Measurements from ENCODE around the gene KLHL1.

KLHL1 gene

GRCh38 chr13:70014337-70014736, 93.9 kb downstream of the KLHL1 start:
- no peak for DNase-seq

- no peak for DNase-seq
Observed at GRCh38 chr13:69999875-70000274, 108.4 kb downstream of the KLHL1 start.

- no peak for DNase-seq
Observed at GRCh38 chr13:69997061-69997460, 111.2 kb downstream of the KLHL1 start.

GRCh38 chr13:69980799-69981198, 127.5 kb downstream of the KLHL1 start:
- no peak for DNase-seq

- no peak for DNase-seq
Observed at GRCh38 chr13:69975496-69975895, 132.8 kb downstream of the KLHL1 start.

GRCh38 chr13:69970520-69970919, 137.7 kb downstream of the KLHL1 start:
- DNase-seq = no peak

- DNase-seq = no peak
Observed at GRCh38 chr13:69959046-69959445, 149.2 kb downstream of the KLHL1 start.

GRCh38 chr13:69956839-69957238, 151.4 kb downstream of the KLHL1 start:
- DNase-seq = no peak

GRCh38 chr13:69956349-69956748, 151.9 kb downstream of the KLHL1 start:
- no peak for DNase-seq

- no peak for DNase-seq
Observed at GRCh38 chr13:69955271-69955670, 153.0 kb downstream of the KLHL1 start.

GRCh38 chr13:69951412-69951811, 156.8 kb downstream of the KLHL1 start:
- DNase-seq = no peak

GRCh38 chr13:69950160-69950559, 158.1 kb downstream of the KLHL1 start:
- DNase-seq = no peak

- DNase-seq = no peak
Observed at GRCh38 chr13:69948016-69948415, 160.2 kb downstream of the KLHL1 start.

GRCh38 chr13:69947582-69947981, 160.7 kb downstream of the KLHL1 start:
- DNase-seq = no peak

- DNase-seq = no peak
Observed at GRCh38 chr13:69946511-69946910, 161.7 kb downstream of the KLHL1 start.

GRCh38 chr13:69935043-69935442, 173.2 kb downstream of the KLHL1 start:
- DNase-seq = no peak

- no peak for DNase-seq
Observed at GRCh38 chr13:69928262-69928661, 180.0 kb downstream of the KLHL1 start.

- DNase-seq = no peak
Observed at GRCh38 chr13:69921156-69921555, 187.1 kb downstream of the KLHL1 start.

GRCh38 chr13:69912630-69913029, 195.6 kb downstream of the KLHL1 start:
- no peak for DNase-seq

GRCh38 chr13:69910800-69911199, 197.5 kb downstream of the KLHL1 start:
- DNase-seq = no peak

GRCh38 chr13:69904784-69905183, 203.5 kb downstream of the KLHL1 start:
- DNase-seq = no peak

GRCh38 chr13:69903081-69903480, 205.2 kb downstream of the KLHL1 start:
- DNase-seq = no peak

- no peak for DNase-seq
Observed at GRCh38 chr13:69882451-69882850, 225.8 kb downstream of the KLHL1 start.

GRCh38 chr13:69879936-69880335, 228.3 kb downstream of the KLHL1 start:
- DNase-seq = no peak

GRCh38 chr13:69872321-69873047, 235.8 kb downstream of the KLHL1 start:
- DNase-seq = no peak

Measured in right kidney (tissue), 1 donor.